ENCODE results near the gene ARHGEF11. TPM values are rescaled to one million over a fixed set of nuclear protein-coding genes. Genes with fewer than 3 reads are reported as not detected.

ARHGEF11 gene
- total RNA-seq, 1 experiment from 2014 or later: 38.1 TPM

- no peak overlapping the region for H3K4me3 Mint-ChIP-seq
- DNase-seq (ENCODE audit: low spot score): no peak
- no peak for ATAC-seq
- CTCF ChIA-PET: interaction anchor here (1.9 to 7.7 kb wide), 2 partner anchors 23 to 64 kb away, joined by 38 to 304 read pairs; no protein-coding TSS in a partner anchor
- H3K36me3 Mint-ChIP-seq: no peaks in the 10 kb centered on the region
- H3K4me1 Mint-ChIP-seq: peaks cover 19% of the 10 kb centered on the region
- no peaks in the 10 kb centered on the region for H3K9me3 Mint-ChIP-seq
- no peaks in the 10 kb centered on the region; the same call in 1 of the 2 replicates for H3K27me3 Mint-ChIP-seq (ENCODE audit: low read depth)
- TF ChIP-seq MXD4 (CRISPR knock-in tag; IDR thresholded peaks at IDR 0.05; ENCODE audit: borderline replicate concordance): no peak
- no peak for TF ChIP-seq NFE2L1 (CRISPR knock-in tag; IDR thresholded peaks at IDR 0.05)
- TF ChIP-seq ZNF423 (CRISPR knock-in tag; IDR thresholded peaks at IDR 0.05): no peak
- no peak for TF ChIP-seq FOXK1 (CRISPR knock-in tag; IDR thresholded peaks at IDR 0.05)
- TF ChIP-seq GRHL2 (CRISPR knock-in tag; IDR thresholded peaks at IDR 0.05; ENCODE audit: insufficient replicate concordance, severe bottlenecking): no peak
- TF ChIP-seq PRRX2 (CRISPR knock-in tag; IDR thresholded peaks at IDR 0.05): no peak
- TF ChIP-seq ZBTB43 (CRISPR knock-in tag; IDR thresholded peaks at IDR 0.05): no peak
- no peak for TF ChIP-seq ZNF416 (CRISPR knock-in tag; IDR thresholded peaks at IDR 0.05)
- TF ChIP-seq TEAD1 (CRISPR knock-in tag; IDR thresholded peaks at IDR 0.05): no peak
- no peak for TF ChIP-seq ZNF317 (CRISPR knock-in tag; IDR thresholded peaks at IDR 0.05; ENCODE audit: borderline replicate concordance, low read depth)
- TF ChIP-seq E2F5 (CRISPR knock-in tag; IDR thresholded peaks at IDR 0.05): no peak
- TF ChIP-seq CREM (CRISPR knock-in tag; IDR thresholded peaks at IDR 0.05): no peak
- no peak for TF ChIP-seq IRF2 (CRISPR knock-in tag; IDR thresholded peaks at IDR 0.05; ENCODE audit: borderline replicate concordance, low read depth)
- POLR2A ChIA-PET: no interaction called here
- H3K27ac Mint-ChIP-seq: no peak overlapping the region
Observed at GRCh38 chr1:157091668-157092273, 46.2 kb upstream of the ARHGEF11 start.

- no peaks in the 10 kb centered on the region; the same call in 1 of the 2 replicates for H3K27me3 Mint-ChIP-seq (ENCODE audit: low read depth)
- H3K36me3 Mint-ChIP-seq: no peaks in the 10 kb centered on the region
- ATAC-seq (no peak), DNase-seq (ENCODE audit: low spot score) (no peak)
- POLR2A ChIA-PET: no interaction called here
- no peak overlapping the region for H3K4me3 Mint-ChIP-seq
- TF ChIP-seq EMX1 (CRISPR knock-in tag; IDR thresholded peaks at IDR 0.05) (no peak), TEAD1 (CRISPR knock-in tag; IDR thresholded peaks at IDR 0.05) (no peak), ZNF281 (CRISPR knock-in tag; IDR thresholded peaks at IDR 0.05) (no peak), NFATC4 (CRISPR knock-in tag; IDR thresholded peaks at IDR 0.05) (no peak), SP1 (CRISPR knock-in tag; conservative IDR thresholded peaks at IDR 0.05) (no peak), ZNF317 (CRISPR knock-in tag; IDR thresholded peaks at IDR 0.05; ENCODE audit: borderline replicate concordance, low read depth) (no peak), ETV6 (CRISPR knock-in tag; IDR thresholded peaks at IDR 0.05) (no peak), GABPB1 (CRISPR knock-in tag; IDR thresholded peaks at IDR 0.05) (no peak), FOXP4 (CRISPR knock-in tag; IDR thresholded peaks at IDR 0.05) (no peak), SMAD4 (CRISPR knock-in tag; IDR thresholded peaks at IDR 0.05) (no peak), ZNF532 (CRISPR knock-in tag; IDR thresholded peaks at IDR 0.05; ENCODE audit: borderline replicate concordance) (no peak), KAT7 (CRISPR knock-in tag; IDR thresholded peaks at IDR 0.05; ENCODE audit: borderline replicate concordance) (no peak), GTF2I (CRISPR knock-in tag; conservative IDR thresholded peaks at IDR 0.05) (no peak)
- peaks cover 23% of the 10 kb centered on the region for H3K4me1 Mint-ChIP-seq
- CTCF ChIA-PET: interaction anchor here (1.4 to 7.7 kb wide), 14 partner anchors 13 to 188 kb away, joined by 5 to 304 read pairs (median 16); partner anchors contain the start of gene ETV3
- no peaks in the 10 kb centered on the region for H3K9me3 Mint-ChIP-seq
- H3K27ac Mint-ChIP-seq: no peak overlapping the region
Observed at GRCh38 chr1:157091186-157091585, 45.6 kb upstream of the ARHGEF11 start.
